Fibroblast of lung (primary cell): Measurements from ENCODE around the gene REEP5. TPM values are rescaled to one million over a fixed set of nuclear protein-coding genes. Genes with fewer than 3 reads are reported as not detected.
A peak's percentile ranks its signal among the peaks of the same experiment; 100 is the strongest.

Experiments used
- DNase-seq, 2 donors: peaks; one replicate each; pipeline versions ENCODE4 v3.0.0 to v3.0.0-alpha.2; 2010; ENCODE audit warnings: low read depth in 2 of 2
- H2AFZ ChIP-seq: 2 replicates; pipeline ENCODE4 v1.5.1; 2012; ENCODE audit warnings: low read length, control low read depth, inconsistent platforms
- H3K27ac ChIP-seq: 2 replicates; pipeline ENCODE4 v1.5.1; 2011; ENCODE audit warnings: low read length, control low read depth; ENCODE audit not compliant: insufficient read depth
- H3K27me3 ChIP-seq: 2 replicates; pipeline ENCODE4 v1.5.1; 2011; ENCODE audit warnings: mild to moderate bottlenecking, low read length; ENCODE audit not compliant: control insufficient read depth, insufficient read depth
- H3K36me3 ChIP-seq: 2 replicates; pipeline ENCODE4 v1.5.1; 2011; ENCODE audit warnings: low read length; ENCODE audit not compliant: control insufficient read depth, insufficient read depth
- H3K4me1 ChIP-seq: 2 replicates; pipeline ENCODE4 v1.5.1; 2011; ENCODE audit warnings: low read length; ENCODE audit not compliant: control insufficient read depth, insufficient read depth; ENCODE audit errors: extremely low read depth
- H3K4me2 ChIP-seq: 2 replicates; pipeline ENCODE4 v1.5.1; 2011; ENCODE audit warnings: low read length, control low read depth; ENCODE audit not compliant: insufficient read depth; ENCODE audit errors: extremely low read depth
- H3K4me3 ChIP-seq, 4 experiments: fragments of 200-600 bp in 1 of 4; sonication (generic) in 1 of 4; replicated peaks in 1 of 4; 2 replicates each; pipeline ENCODE4 v1.5.1; 2011 to 2016; ENCODE audit warnings: low read length in 4 of 4, low read depth in 3 of 4, mild to moderate bottlenecking in 3 of 4, control low read depth in 2 of 4, inconsistent platforms in 1 of 4, mixed read lengths in 1 of 4; ENCODE audit not compliant: insufficient read depth in 1 of 4; ENCODE audit errors: control extremely low read depth in 1 of 4
- H3K79me2 ChIP-seq: 2 replicates; pipeline ENCODE4 v1.5.1; 2012; ENCODE audit warnings: mild to moderate bottlenecking, low read length, inconsistent platforms; ENCODE audit not compliant: control insufficient read depth, insufficient read depth
- H3K9ac ChIP-seq: 2 replicates; pipeline ENCODE4 v1.5.1; 2011; ENCODE audit warnings: mild to moderate bottlenecking, low read length, control low read depth; ENCODE audit not compliant: insufficient read depth
- H3K9me3 ChIP-seq: 2 replicates; pipeline ENCODE4 v1.5.1; 2012; ENCODE audit warnings: low read depth, low read length; ENCODE audit not compliant: control insufficient read depth, insufficient read depth
- H4K20me1 ChIP-seq: 2 replicates; pipeline ENCODE4 v1.5.1; 2011; ENCODE audit warnings: low read length; ENCODE audit not compliant: control insufficient read depth, insufficient read depth; ENCODE audit errors: extremely low read depth
- CTCF ChIP-seq, 2 donors: IDR thresholded peaks in 1 of 2; conservative IDR thresholded peaks in 1 of 2; 1 replicate in 1 of 2; 2 replicates in 1 of 2; pipeline ENCODE4 v1.5.1; 2011 to 2012; ENCODE audit warnings: low read length in 2 of 2, control low read depth in 1 of 2, inconsistent platforms in 1 of 2, low read depth in 1 of 2, mild to moderate bottlenecking in 1 of 2
- EZH2 ChIP-seq: IDR thresholded peaks from 2 replicates; pipeline ENCODE4 v1.5.1; 2012; ENCODE audit warnings: low read length, control low read depth, mild to moderate bottlenecking; ENCODE audit errors: missing control alignments
- polyA plus RNA-seq, 2 donors: library from polyadenylated mRNA; depleted of rRNA in 1 of 2; stranded (reverse) in 1 of 2; unstranded in 1 of 2; fragments of >200 nt; gene quantifications; 2 replicates each; pipeline ENCODE4 v1.2.1, GENCODE V29; 2011 to 2012; ENCODE audit warnings: missing spikeins in 1 of 2
- total RNA-seq: library from RNA; depleted of rRNA; stranded (reverse); fragments of >200 nt; gene quantifications from 2 replicates; pipeline ENCODE4 v1.2.1, GENCODE V29; 2014

The REEP5 gene
- total and polyA plus RNA-seq, 2 donors (not counting 1 experiment from before 2014, with no cell fraction given): 56.8 to 111 TPM

- H3K4me1 ChIP-seq: peaks cover 8% of the 10 kb centered on the region
- no peak for DNase-seq
- no peaks in the 10 kb centered on the region for H3K9me3 ChIP-seq
- no peaks in the 10 kb centered on the region for H3K79me2 ChIP-seq
- H2AFZ ChIP-seq: no peak overlapping the region
- TF ChIP-seq EZH2 (no peak), CTCF (conservative IDR thresholded peaks at IDR 0.05 in 1 of 2, IDR thresholded peaks at IDR 0.05 in 1 of 2; ENCODE audit: low read depth in 1 of 2, low read length in 2 of 2) (no peak)
- H3K27me3 ChIP-seq: no peaks in the 10 kb centered on the region
- no peak overlapping the region for H3K4me3 ChIP-seq
- no peak overlapping the region for H3K9ac ChIP-seq
- no peaks in the 10 kb centered on the region for H3K36me3 ChIP-seq
- no peak overlapping the region for H3K27ac ChIP-seq
- H3K4me2 ChIP-seq: no peak overlapping the region
- no peaks in the 10 kb centered on the region for H4K20me1 ChIP-seq
Observed at GRCh38 chr5:112938286-112938685, 16.3 kb upstream of the REEP5 start.

GRCh38 chr5:112935675-112936074 lies 13.6 kb upstream of the REEP5 start:
- H3K9ac ChIP-seq: no peak overlapping the region
- no peaks in the 10 kb centered on the region for H3K27me3 ChIP-seq
- TF ChIP-seq CTCF (conservative IDR thresholded peaks at IDR 0.05 in 1 of 2, IDR thresholded peaks at IDR 0.05 in 1 of 2; ENCODE audit: low read depth in 1 of 2, low read length in 2 of 2) (no peak), EZH2 (no peak)
- no peaks in the 10 kb centered on the region for H3K36me3 ChIP-seq
- no peak overlapping the region for H3K4me2 ChIP-seq
- H2AFZ ChIP-seq: no peak overlapping the region
- H3K4me1 ChIP-seq: peaks cover 14% of the 10 kb centered on the region
- no peaks in the 10 kb centered on the region for H3K79me2 ChIP-seq
- no peak overlapping the region for H3K27ac ChIP-seq
- H3K9me3 ChIP-seq: no peaks in the 10 kb centered on the region
- H4K20me1 ChIP-seq: no peaks in the 10 kb centered on the region
- DNase-seq: peak in 1 of 2 donors; percentile 54
- H3K4me3 ChIP-seq: no peak overlapping the region

GRCh38 chr5:112934366-112934663 lies 12.3 kb upstream of the REEP5 start:
- Histone ChIP-seq H2AFZ (no peak overlapping the region), H3K4me3 (no peak overlapping the region), H3K9me3 (no peaks in the 10 kb centered on the region)

More at GRCh38 chr5:112934366-112934663, 12.3 kb upstream of the REEP5 start:
- H3K36me3 ChIP-seq: no peaks in the 10 kb centered on the region
- TF ChIP-seq EZH2 (no peak), CTCF (conservative IDR thresholded peaks at IDR 0.05 in 1 of 2, IDR thresholded peaks at IDR 0.05 in 1 of 2; ENCODE audit: low read depth in 1 of 2, low read length in 2 of 2) (no peak)
- H3K4me2 ChIP-seq: no peak overlapping the region
- peaks cover 14% of the 10 kb centered on the region for H3K4me1 ChIP-seq
- no peaks in the 10 kb centered on the region for H4K20me1 ChIP-seq
- DNase-seq: no peak
- H3K9ac ChIP-seq: no peak overlapping the region
- no peaks in the 10 kb centered on the region for H3K27me3 ChIP-seq
- H3K27ac ChIP-seq: no peak overlapping the region
- no peaks in the 10 kb centered on the region for H3K79me2 ChIP-seq
